Epithelial cell of proximal tubule (primary cell): Measurements from ENCODE around the gene BHMT. TPM values are rescaled to one million over a fixed set of nuclear protein-coding genes. Genes with fewer than 3 reads are reported as not detected.
"Not testable (repeated sequence)": the region's sequence is repeated elsewhere in the genome, so short reads cannot be mapped to it uniquely, and the experiment has no call there.

ENCODE experiments used
- DNase-seq: peaks from one replicate; pipeline ENCODE4 v3.0.0-alpha.2; 2011; ENCODE audit warnings: low read depth
- H3K4me3 ChIP-seq: 2 replicates; pipeline ENCODE4 v1.5.1; 2011; ENCODE audit warnings: low read depth, mild to moderate bottlenecking, low read length
- CTCF ChIP-seq: conservative IDR thresholded peaks from 2 replicates; pipeline ENCODE4 v1.5.1; 2012; ENCODE audit warnings: low read depth, mild to moderate bottlenecking, low read length
- total RNA-seq: library from RNA; depleted of rRNA; stranded (reverse); fragments of >200 nt; gene quantifications from 2 replicates; pipeline ENCODE4 v1.2.3, GENCODE V29; 2015

Gene BHMT
- total RNA-seq, 1 donor from 2014 or later: 1.2 TPM

GRCh38 chr5:79171635-79172245 is 60.1 kb downstream of the BHMT start:
- no peak for TF ChIP-seq CTCF
- no peak for DNase-seq
- H3K4me3 ChIP-seq: no peak overlapping the region

DNA sequence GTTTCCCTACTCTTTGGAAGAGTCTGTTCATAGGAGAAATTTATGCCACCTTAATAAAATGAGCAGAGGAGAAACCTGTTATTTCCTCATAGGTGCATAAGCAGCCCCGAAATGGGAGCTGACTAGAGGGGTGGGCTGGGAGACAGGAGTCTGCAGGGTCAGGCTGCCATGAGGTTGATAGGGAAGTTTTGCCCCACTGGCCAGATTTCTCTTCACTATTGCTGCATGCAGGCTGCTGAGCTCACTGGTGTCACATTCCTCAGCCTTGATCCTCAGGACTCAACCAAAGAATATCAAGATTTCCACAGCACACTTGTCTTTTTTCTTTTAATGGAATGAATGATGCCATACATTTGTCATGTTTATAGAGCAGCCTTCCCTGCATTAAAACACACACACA is 60.7 kb downstream of the BHMT start:
- no peak overlapping the region for H3K4me3 ChIP-seq
- TF ChIP-seq CTCF: no peak
- DNase-seq: no peak

DNA sequence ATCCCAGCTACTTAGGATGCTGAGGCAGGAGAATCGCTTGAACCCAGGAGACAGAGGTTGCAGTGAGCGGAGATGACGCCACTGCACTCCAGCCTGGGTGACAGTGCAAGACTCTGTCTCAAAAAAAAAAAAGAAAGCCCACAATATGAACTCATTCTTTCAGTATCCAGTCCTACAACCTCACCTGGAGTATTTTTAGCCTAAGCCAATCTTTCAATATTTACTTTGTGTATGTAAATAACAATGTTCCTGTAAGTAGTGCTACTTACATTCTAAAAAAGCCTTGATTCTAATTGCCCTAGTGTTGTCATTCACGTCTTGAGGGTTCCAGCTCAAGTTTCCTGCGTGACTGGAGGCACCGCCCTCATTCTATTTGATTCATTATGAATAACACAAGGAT is 62.0 kb downstream of the BHMT start:
- no peak overlapping the region for H3K4me3 ChIP-seq
- no peak for TF ChIP-seq CTCF
- no peak for DNase-seq

- not testable (repeated sequence) for H3K4me3 ChIP-seq, DNase-seq
Measured at GRCh38 chr5:79180449-79180848, 68.8 kb downstream of the BHMT start.

DNA sequence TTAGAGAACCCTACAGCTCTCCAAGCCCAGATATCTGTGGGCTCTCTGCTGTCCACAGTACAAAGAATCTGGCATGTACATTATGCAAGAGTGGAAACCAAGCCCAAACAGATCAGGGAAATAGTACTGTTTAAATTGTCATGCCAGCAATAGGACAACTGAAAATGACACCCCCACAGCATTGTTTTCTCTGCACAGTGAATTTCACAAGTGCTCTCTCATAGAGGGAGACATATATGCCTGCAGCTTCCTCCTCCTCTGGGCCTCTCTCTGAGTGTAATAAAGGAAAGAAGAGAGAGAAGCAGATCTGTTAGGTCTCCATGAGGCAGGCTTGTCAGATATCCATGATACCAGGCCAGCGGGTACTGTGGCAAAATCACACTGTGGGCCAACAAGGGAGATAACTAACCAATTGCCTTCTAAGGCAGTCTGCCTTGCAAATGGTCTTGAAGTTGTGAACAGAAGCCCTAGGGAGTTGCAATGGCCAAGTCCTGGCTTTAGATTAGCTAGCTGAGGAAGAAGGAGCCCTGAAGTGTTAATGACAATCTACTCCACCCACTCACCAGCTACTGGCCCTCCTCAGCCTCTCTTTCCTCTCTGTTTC is 69.9 kb downstream of the BHMT start:
- no peak overlapping the region for H3K4me3 ChIP-seq
- DNase-seq: peak; percentile 10
- TF ChIP-seq CTCF: no peak

Other genes with a start within 250 kb of the BHMT start
- 16.5 and 16.7 TPM in 2 replicates for gene ARSB, start 126.5 kb upstream of the BHMT start, total RNA-seq
- 0.80 and 1.9 TPM in 2 replicates for gene DMGDH, start 42.1 kb upstream of the BHMT start, total RNA-seq
- gene BHMT2, start 42.0 kb upstream of the BHMT start, total RNA-seq: 2.9 and 3.8 TPM in 2 replicates
- gene JMY, start 124.3 kb downstream of the BHMT start, total RNA-seq: 2.8 and 5.7 TPM in 2 replicates